GM19193 (cell line): ENCODE measurements around the gene MAP1B.

Source experiments
- POLR2A ChIP-seq: IDR thresholded peaks from 4 replicates; pipeline ENCODE4 v1.6.1; 2011; ENCODE audit not compliant: insufficient read depth, insufficient read length; ENCODE audit errors: extremely low read depth

The MAP1B gene

DNA sequence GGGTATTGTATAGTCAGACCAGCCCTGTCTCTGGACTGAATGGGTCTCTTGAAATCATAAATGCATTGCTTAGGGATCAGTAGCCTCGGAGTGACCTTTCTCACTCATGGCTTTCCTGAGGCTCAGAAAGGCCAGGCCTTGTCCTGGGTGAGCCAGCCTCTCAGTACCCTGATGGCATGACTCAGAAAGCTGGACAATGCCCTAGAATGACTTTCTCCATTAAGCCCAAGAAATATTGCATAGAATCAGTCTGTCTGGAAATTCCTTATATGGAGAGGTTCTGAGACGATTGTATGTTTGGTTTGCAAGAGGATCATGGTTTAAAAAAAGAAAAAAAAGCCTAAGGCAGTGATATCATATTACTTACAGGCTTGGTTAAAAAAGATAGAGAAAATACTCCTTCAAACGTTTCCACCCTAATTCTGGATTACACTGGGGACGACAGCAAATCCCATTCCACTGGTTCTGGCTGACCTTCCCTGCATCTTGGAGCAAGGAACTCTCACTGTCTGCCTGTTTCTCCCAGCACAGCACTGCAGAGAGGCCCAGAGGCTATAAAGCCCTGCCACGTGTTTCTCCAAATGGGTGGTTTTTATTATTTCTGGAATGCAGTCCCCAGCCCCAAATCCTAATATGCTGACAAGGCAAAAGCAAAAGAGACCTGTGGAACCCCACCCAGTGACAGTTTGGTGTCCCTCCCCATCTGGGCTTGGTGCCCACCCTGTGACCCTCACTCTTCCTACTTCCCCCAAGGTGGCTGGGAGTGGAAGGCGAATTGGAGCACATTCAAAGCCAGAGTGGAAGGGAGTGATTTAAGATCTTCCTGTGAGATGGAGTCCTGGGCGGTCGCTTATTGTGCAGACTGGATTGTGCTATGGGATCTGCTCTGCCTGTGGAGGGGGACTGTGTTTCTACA, 34.4 kb downstream of the MAP1B start:
- TF ChIP-seq POLR2A, result no peak

DNA sequence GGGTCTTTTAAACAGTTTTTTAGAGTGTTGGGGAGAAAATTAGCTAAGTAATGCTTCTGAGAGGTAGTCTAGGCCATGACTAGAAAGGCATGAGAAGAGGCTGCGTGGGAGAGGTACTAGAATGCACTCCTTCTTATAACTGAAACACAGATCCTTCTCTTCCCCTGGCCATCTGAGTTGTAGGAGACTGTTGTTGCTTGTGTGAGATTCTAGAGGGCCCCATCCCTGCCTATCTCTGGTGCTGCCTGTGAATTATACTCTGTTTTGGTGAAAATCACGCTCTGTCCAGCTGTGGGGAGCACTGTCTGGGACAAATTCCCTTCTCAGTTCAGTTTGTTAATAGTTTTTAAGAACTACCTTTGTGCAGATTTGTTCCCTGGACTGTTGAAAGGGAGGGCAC, 37.5 kb downstream of the MAP1B start:
- TF ChIP-seq POLR2A, result no peak

DNA sequence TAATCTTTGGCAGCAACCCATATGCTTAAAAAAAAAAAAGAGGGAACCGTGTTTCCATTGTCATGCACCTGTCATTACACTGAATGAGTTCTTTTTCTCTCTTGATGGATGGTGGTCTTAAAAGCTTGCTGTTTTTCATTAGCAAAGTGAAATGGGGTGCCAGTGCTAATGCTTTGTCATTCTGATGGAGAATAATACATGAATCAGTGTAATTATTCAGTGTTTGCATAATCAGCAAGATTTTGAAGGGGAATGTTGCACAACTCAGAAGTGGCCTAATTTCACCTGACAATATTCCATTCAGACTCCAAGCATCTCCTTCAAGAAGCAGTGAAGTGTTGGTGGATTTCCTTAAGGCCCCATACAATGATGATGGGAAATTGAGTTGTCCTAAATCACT, 38.1 kb downstream of the MAP1B start:
- no peak for TF ChIP-seq POLR2A

DNA sequence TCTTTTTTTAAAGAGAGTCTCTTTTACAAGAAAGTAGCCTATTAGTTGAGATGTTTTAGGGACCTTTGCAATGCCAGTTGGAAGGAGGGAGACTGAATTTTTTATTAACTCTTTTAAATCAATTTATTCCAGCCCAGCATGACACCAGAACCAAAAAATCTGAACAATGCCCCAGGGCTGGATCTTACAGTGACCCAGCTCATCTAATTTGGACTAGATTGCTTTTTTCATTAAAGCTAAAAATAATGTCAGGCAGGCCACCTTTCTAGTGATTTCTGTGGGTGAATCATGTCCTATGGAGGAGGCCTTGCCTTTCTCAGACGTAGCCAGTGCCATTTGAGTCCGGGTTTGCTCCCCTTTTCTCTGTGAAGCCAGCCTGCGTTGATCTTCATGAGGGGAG, 38.8 kb downstream of the MAP1B start:
- no peak for TF ChIP-seq POLR2A

DNA sequence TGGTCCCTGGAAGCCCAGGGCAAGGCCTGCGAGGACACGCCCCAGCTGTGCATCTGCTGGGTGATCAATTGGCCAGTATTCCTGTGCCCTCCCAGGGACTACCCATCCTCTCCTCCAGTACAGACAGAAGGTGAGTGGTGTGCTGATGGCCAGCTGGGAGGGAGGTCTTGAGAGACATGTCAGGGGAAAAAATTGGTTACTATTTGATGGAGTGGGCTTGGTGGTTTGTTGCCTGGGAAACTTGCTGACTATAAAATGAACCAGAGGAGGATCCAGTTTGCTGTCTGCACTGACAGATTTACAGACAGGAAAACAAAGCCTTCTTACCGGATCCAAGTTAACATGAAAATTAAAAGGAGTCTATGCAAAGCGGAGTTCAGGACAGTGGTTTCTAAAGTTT, 40.3 kb downstream of the MAP1B start:
- TF ChIP-seq POLR2A, result no peak

DNA sequence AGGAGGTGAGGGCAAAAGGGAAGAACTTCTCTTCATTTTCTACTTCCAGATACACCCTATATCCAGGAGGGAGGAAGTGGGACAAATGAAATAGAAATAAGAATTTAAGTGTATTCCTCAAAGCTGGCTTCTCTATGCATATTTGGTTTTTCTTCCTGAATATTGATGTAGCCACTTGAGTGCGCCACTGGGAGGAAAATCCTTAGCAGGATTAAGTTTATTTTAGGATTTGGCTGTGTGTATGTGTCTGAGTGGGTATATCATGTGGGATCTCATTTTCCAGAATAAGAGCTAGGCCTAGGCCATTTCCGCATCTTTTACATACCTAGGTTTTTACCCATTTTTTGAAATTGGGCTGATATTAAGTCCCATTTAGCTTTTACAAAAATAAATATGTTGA, 42.5 kb downstream of the MAP1B start:
- no peak for TF ChIP-seq POLR2A

DNA sequence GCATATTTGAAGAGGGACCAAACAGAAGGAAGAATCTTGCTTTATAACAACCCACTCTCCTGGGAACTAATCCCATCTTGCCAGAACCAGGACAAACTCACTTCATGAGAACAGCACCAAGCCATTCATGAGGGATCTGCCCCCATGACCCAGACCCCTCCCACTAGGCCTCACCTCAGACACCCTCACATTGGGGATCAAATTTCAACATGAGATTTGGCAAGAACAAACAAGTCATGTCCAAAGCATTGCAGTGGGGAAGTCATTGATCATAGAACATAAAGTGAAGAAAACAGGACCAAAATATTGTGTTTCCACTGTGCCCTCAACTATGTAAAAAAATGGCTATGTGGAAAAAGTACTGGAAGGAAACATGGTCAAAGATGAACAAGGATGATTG, 43.9 kb downstream of the MAP1B start:
- no peak for TF ChIP-seq POLR2A

DNA sequence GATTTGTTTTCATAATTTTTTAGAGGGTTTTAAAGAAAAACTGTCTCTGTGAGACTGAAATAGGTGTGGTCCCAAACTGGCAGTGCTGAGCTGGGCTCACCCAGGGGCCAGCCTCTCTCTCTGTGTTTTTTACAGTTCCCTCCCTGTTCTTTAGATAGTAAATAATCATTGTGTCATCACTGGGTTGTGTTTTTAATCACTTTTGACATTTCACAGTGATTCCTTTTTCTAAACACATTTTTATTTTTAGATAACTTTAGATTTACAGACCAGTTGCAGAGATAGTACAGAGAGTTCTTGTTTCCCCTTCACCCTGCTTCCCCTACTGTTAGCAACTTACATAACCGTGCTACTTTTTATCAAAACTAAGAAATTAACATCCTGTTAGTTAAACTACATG, 44.4 kb downstream of the MAP1B start:
- TF ChIP-seq POLR2A, result no peak

DNA sequence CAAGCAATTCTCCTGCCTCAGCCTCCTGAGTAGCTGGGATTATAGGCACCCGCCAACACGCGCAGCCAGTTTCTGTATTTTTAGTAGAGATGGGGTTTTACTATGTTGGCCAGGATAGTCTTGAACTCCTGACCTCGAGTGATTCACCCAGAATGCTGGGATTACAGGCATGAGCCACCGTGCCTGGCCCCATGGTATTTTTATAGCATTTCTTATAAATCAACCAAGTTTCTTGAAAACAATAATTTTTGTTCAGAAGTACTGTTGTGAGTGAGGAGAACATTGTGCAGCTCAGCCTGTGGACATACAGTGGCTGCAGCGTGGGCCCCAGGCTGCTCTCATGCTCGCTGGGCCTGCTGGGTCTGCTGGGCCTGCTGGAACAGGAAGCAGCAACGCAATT, 45.3 kb downstream of the MAP1B start:
- no peak for TF ChIP-seq POLR2A

DNA sequence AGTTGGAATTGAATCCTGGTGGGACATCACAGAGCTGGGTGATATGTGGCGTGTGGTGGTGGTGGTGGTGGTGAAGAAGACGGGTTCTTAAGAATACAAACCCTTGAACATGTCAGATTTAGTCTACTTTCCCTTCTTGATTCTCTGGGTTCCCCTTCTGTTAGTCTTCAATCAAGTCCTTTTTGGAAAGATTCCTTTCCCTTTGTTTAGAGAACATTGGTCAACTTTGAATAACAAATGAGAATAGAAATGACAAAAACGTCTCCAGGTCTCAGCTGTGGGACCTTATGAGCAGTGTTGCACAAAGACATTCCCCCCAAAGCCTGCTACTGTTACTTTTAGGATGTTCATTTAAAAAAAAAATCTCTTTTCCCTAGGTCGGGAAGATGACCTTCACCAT, 46.3 kb downstream of the MAP1B start:
- TF ChIP-seq POLR2A, result no peak

DNA sequence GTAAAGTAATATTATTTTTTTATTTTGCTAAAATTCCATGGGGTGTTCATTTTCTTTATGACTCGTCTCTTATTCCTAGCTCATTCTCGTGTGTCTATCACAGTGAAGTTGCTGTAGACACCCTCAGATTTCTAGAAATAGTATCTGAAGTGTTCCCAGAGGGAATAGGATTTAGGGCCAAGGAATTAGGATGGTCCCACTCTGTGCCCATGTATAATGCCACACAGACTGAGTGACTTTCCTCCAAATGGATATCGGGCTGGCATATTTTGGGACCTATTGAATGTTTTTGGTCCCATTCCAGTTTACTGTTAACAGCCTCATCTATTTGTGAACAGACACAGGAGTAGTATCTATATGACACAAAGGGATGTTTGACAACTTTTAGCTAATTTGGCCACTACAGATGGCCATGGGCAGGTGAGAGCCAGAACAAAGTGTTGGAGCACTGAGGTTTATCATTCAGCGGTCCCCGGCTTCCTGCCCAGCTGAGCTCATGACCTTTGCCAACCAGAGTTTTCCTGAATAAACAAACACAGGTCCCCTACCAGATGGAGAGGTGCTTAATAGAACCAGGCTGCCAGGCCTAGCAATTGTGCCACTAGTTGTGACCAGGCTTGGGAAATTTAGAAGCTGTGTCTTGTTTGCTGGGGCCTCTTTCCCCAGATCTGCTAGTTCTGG, 46.9 kb downstream of the MAP1B start:
- TF ChIP-seq POLR2A, result no peak

DNA sequence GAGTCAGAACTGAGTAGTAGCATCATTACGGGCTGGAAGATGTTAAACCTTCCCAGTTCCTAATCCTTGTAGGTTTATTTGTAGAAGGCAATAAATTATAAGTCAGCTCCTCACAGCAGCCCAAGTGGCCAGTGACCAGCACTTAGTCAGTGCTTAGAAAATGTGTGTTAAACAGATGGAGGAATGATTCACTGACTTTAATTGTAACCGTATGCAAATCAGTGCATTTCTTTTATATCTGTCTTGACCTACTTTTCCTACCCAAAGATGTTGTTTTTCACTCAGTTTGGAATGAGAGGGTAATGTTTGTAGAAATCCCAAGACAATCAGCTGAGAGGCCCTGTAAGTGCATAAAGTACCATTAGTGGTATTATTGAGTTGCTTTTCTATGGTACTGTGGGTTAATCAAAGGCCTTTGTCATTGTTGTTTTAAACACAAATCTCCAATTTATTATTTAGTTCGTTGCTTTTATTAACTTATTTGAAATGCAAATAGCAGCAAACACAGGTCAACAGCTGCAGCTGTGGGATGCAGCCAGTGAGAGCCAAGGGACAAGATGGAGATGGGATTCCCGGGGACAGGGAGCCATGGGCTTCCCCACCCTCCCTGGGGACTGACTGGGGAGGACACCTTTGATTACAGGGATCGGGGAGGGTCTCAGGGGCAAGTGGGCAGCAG, 49.8 kb downstream of the MAP1B start:
- TF ChIP-seq POLR2A, result no peak

DNA sequence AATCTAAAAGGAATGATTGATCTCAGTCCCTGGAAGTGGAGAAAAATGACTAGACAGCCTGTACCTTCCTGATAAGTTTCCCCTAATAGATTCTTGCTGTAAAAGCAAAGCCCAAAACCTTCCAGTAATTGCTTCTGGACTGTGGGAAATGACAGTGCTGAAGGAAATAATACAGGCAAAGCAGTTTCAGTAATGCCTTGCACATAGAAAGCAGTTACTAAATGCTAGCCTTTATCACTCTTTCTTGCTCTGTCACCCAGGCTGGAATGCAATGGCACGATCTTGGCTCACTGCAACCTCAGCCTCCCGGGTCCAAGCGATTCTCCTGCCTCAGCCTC, 50.3 kb downstream of the MAP1B start:
- no peak for TF ChIP-seq POLR2A

DNA sequence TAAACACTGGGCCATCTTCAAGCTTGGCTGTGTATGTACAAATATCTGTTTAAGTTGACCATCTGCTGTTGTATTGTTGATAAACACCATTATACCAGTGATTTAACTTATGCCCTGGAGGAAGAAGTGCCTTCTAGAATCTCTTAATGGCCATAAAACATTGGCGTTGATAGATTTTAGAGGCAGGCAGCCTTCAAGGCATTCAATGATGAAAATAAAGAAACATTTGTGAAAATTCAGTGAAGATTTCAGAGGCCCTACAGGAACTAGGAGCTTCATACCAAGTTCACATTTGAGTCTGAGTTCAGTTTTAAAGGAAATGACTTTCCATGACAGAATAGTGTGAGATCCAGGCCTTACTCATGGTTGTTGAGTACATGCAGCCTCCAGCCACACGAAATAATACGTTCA, 52.2 kb downstream of the MAP1B start:
- TF ChIP-seq POLR2A, result no peak

DNA sequence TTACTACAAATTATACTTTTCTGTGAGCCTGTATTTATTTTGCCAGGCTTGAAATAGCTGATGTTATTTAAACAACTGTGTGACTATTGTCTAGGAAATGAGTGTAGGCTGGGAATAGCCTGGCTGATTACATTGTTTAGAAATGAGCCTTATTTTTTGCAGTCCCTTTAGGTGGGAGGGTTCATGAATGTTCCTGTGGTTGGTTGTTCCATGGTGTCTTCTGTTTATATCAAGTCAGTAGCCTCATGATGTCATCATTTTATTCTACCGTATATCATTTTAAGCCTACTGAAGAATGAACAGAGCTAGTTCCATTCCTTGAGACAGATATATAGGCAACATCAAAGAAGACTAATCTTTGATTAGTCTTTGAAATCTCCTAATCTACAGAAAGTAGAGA, 53.1 kb downstream of the MAP1B start:
- no peak for TF ChIP-seq POLR2A

DNA sequence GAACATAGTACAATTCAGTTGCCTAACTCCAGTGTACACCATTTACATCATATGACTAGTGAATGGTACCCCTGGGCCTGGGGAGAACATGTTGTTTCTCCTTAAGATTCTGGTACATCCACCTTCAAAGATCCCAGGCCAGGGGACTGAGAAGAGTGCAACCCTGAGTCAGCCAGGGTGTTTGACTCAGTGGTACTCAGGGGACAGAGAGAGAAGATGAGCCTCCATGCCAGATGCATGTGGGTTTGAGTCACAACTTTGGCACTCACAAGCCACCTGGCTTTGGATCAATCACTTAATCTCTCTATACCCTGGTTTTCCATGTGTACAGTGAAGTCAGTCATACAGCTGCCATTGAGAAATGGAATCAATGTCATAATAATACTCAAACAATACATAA, 53.7 kb downstream of the MAP1B start:
- no peak for TF ChIP-seq POLR2A
